GM12878 (cell line): ENCODE results near the gene ANAPC2. TPM values are rescaled to one million over a fixed set of nuclear protein-coding genes. Genes with fewer than 3 reads are reported as not detected.

Experiments
- BCL11A ChIP-seq: IDR thresholded peaks from 2 replicates; pipeline ENCODE4 v1.6.1; 2011; ENCODE audit warnings: low read depth, low read length
- CEBPB ChIP-seq, 2 experiments: fragments of 150-350 bp in 1 of 2; IDR thresholded peaks; 2 replicates each; pipeline ENCODE4 v1.6.1; 2012 to 2014; ENCODE audit warnings: low read depth in 2 of 2, low read length in 2 of 2, borderline replicate concordance in 1 of 2, inconsistent platforms in 1 of 2
- DPF2 ChIP-seq: fragments of 450-650 bp; IDR thresholded peaks from 2 replicates; pipeline ENCODE4 v1.6.1; 2017; ENCODE audit warnings: mild to moderate bottlenecking
- E4F1 ChIP-seq: fragments of 450-650 bp; IDR thresholded peaks from 2 replicates; pipeline ENCODE4 v1.6.1; 2018; ENCODE audit warnings: borderline replicate concordance, mild to moderate bottlenecking; ENCODE audit not compliant: partially characterized antibody
- HDAC2 ChIP-seq: fragments of 200-600 bp; sonication (generic); IDR thresholded peaks from 2 replicates; pipeline ENCODE4 v1.6.1; 2017
- MEF2B ChIP-seq: fragments of 450-650 bp; IDR thresholded peaks from 2 replicates; pipeline ENCODE4 v1.6.1; 2018; ENCODE audit warnings: mild to moderate bottlenecking, moderate library complexity; ENCODE audit not compliant: partially characterized antibody, poor library complexity, severe bottlenecking
- NKRF ChIP-seq: fragments of 450-650 bp; conservative IDR thresholded peaks from 2 replicates; pipeline ENCODE4 v1.6.1; 2017; ENCODE audit warnings: mild to moderate bottlenecking, moderate library complexity
- PAX5 ChIP-seq: IDR thresholded peaks from 2 replicates; pipeline ENCODE4 v1.6.1; 2011; ENCODE audit warnings: low read depth, low read length, borderline replicate concordance
- PML ChIP-seq: IDR thresholded peaks from 2 replicates; pipeline ENCODE4 v1.6.1; 2012; ENCODE audit warnings: low read length, inconsistent platforms
- POLR2A ChIP-seq: IDR thresholded peaks from 2 replicates; pipeline ENCODE4 v1.6.1; 2011; ENCODE audit warnings: low read depth, mild to moderate bottlenecking, low read length
- RAD51 ChIP-seq: fragments of 450-650 bp; IDR thresholded peaks from 2 replicates; pipeline ENCODE4 v1.6.1; 2016; ENCODE audit warnings: moderate library complexity, mild to moderate bottlenecking, inconsistent platforms
- SIX5 ChIP-seq: IDR thresholded peaks from 2 replicates; pipeline ENCODE4 v1.6.1; 2011; ENCODE audit warnings: mild to moderate bottlenecking, low read depth, low read length, moderate library complexity; ENCODE audit not compliant: severe bottlenecking
- STAT3 ChIP-seq: IDR thresholded peaks from 2 replicates; pipeline ENCODE4 v1.6.1; 2011; ENCODE audit warnings: low read depth, low read length, improper control_type of control experiment
- SUZ12 ChIP-seq: fragments of 200-600 bp; sonication (generic); IDR thresholded peaks from one replicate; pipeline ENCODE4 v1.6.1; 2018; ENCODE audit warnings: antibody characterized with exemption, mild to moderate bottlenecking; ENCODE audit not compliant: unreplicated experiment
- TAF1 ChIP-seq: IDR thresholded peaks from 2 replicates; pipeline ENCODE4 v1.6.1; 2011; ENCODE audit warnings: mild to moderate bottlenecking, low read depth, low read length, borderline replicate concordance
- polyA plus RNA-seq, 11 experiments: library from polyadenylated mRNA; depleted of rRNA in 4 of 11; unstranded in 6 of 11; stranded (reverse) in 5 of 11; fragments of >200 nt; fragmentation: Nextera tagmentation in 4 of 11; fragmentation: Illumina TruSeq in 1 of 11; extraction: Ambion mirVana in 4 of 11; extraction: Trizol in 1 of 11; gene quantifications; 1 replicate in 1 of 11; 2 replicates in 10 of 11; pipeline versions ENCODE4 v1.2.1 to v1.2.3, GENCODE V29; 2011 to 2016; ENCODE audit warnings: inconsistent platforms in 2 of 11, missing spikeins in 2 of 11, low read depth in 1 of 11
- total RNA-seq, 4 experiments: library from RNA; depleted of rRNA in 3 of 4; stranded (reverse); fragments of >200 nt in 3 of 4; fragmentation: Illumina TruSeq in 1 of 4; extraction: Trizol in 1 of 4; gene quantifications; 2 replicates each; pipeline versions ENCODE4 v1.2.1 to v1.2.3, GENCODE V29; 2013 to 2021
- TF ChIP-seq, protein P1 (sequence below): IDR thresholded peaks from 2 replicates; pipeline ENCODE4 v1.6.1; 2012; ENCODE audit warnings: mild to moderate bottlenecking, low read depth, low read length
- TF ChIP-seq, protein P2 (sequence below): fragments of 450-650 bp; IDR thresholded peaks from 2 replicates; pipeline ENCODE4 v1.6.1; 2014; ENCODE audit warnings: mild to moderate bottlenecking

The ANAPC2 gene
- total and polyA plus RNA-seq, 10 of the 15 experiments (the other 5 are each of a cell fraction or from before 2014, with no cell fraction given): 0.03 to 65.2 (median 20.5) TPM

- TF ChIP-seq, protein P1, sequence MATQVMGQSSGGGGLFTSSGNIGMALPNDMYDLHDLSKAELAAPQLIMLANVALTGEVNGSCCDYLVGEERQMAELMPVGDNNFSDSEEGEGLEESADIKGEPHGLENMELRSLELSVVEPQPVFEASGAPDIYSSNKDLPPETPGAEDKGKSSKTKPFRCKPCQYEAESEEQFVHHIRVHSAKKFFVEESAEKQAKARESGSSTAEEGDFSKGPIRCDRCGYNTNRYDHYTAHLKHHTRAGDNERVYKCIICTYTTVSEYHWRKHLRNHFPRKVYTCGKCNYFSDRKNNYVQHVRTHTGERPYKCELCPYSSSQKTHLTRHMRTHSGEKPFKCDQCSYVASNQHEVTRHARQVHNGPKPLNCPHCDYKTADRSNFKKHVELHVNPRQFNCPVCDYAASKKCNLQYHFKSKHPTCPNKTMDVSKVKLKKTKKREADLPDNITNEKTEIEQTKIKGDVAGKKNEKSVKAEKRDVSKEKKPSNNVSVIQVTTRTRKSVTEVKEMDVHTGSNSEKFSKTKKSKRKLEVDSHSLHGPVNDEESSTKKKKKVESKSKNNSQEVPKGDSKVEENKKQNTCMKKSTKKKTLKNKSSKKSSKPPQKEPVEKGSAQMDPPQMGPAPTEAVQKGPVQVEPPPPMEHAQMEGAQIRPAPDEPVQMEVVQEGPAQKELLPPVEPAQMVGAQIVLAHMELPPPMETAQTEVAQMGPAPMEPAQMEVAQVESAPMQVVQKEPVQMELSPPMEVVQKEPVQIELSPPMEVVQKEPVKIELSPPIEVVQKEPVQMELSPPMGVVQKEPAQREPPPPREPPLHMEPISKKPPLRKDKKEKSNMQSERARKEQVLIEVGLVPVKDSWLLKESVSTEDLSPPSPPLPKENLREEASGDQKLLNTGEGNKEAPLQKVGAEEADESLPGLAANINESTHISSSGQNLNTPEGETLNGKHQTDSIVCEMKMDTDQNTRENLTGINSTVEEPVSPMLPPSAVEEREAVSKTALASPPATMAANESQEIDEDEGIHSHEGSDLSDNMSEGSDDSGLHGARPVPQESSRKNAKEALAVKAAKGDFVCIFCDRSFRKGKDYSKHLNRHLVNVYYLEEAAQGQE: peak; percentile 26; the same call in 1 of the 2 replicates
- TF ChIP-seq DPF2: peak; percentile 91
- peak; percentile 77 for TF ChIP-seq SIX5
- TF ChIP-seq PML: no peak; the same call in 1 of the 2 replicates
- TF ChIP-seq NKRF: peak; percentile 90
- no peak for TF ChIP-seq BCL11A
- TF ChIP-seq STAT3: no peak
- TF ChIP-seq MEF2B: no peak
- TF ChIP-seq TAF1: peak; percentile 81
- no peak for TF ChIP-seq RAD51
- TF ChIP-seq, protein P2, sequence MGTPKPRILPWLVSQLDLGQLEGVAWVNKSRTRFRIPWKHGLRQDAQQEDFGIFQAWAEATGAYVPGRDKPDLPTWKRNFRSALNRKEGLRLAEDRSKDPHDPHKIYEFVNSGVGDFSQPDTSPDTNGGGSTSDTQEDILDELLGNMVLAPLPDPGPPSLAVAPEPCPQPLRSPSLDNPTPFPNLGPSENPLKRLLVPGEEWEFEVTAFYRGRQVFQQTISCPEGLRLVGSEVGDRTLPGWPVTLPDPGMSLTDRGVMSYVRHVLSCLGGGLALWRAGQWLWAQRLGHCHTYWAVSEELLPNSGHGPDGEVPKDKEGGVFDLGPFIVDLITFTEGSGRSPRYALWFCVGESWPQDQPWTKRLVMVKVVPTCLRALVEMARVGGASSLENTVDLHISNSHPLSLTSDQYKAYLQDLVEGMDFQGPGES: peak; percentile 42; the same call in 1 of the 2 replicates
- TF ChIP-seq E4F1: peak; percentile 35
- peak; percentile 95 for TF ChIP-seq POLR2A
- TF ChIP-seq CEBPB (IDR thresholded peaks at IDR 0.05; ENCODE audit: borderline replicate concordance in 1 of 2, low read depth in 2 of 2, low read length in 2 of 2): no peak
- TF ChIP-seq HDAC2: 0 out of 2 replicates have a peak, but pooled peaks have one; percentile 11
- TF ChIP-seq SUZ12: no peak
- peak; percentile 60; the same call in 1 of the 2 replicates for TF ChIP-seq PAX5
Observed at GRCh38 chr9:137188490-137189296, at the start of gene ANAPC2, which contains the start of gene SSNA1 (continued).
